GM23338 (cell line): Measurements from ENCODE around the gene ACSBG1. TPM values are rescaled to one million over a fixed set of nuclear protein-coding genes. Genes with fewer than 3 reads are reported as not detected.

Experiments used
- ATAC-seq: fragments of 200-7000 bp; cut with Tn5 transposase; 3 replicates; pipeline ENCODE4 v1.9.1; 2020
- DNase-seq: peaks from one replicate; pipeline ENCODE4 v3.0.0-alpha.2; 2015; ENCODE audit warnings: low spot score
- H2AFZ ChIP-seq: fragments of 200-600 bp; sonication (generic); 2 replicates; pipeline ENCODE4 v1.8.0; 2016; ENCODE audit warnings: antibody characterized with exemption, mild to moderate bottlenecking, moderate library complexity
- H3F3A ChIP-seq: fragments of 200-600 bp; sonication (generic); replicated peaks from 2 replicates; pipeline ENCODE4 v1.8.0; 2017; ENCODE audit warnings: antibody characterized with exemption, mixed run types, low read depth
- H3K27ac ChIP-seq: fragments of 200-600 bp; sonication (generic); 2 replicates; pipeline ENCODE4 v1.6.1; 2016; ENCODE audit warnings: low read depth
- H3K27me3 ChIP-seq: fragments of 200-600 bp; sonication (generic); 2 replicates; pipeline ENCODE4 v1.8.0; 2016; ENCODE audit warnings: mild to moderate bottlenecking, mixed run types, moderate library complexity; ENCODE audit not compliant: insufficient read depth
- H3K36me3 ChIP-seq: fragments of 200-600 bp; sonication (generic); 2 replicates; pipeline ENCODE4 v1.8.0; 2016; ENCODE audit warnings: mild to moderate bottlenecking; ENCODE audit not compliant: insufficient read depth
- H3K4me1 ChIP-seq: fragments of 200-600 bp; sonication (generic); 2 replicates; pipeline ENCODE4 v1.8.0; 2016; ENCODE audit warnings: mild to moderate bottlenecking, moderate library complexity; ENCODE audit not compliant: insufficient read depth
- H3K4me2 ChIP-seq: fragments of 200-600 bp; sonication (generic); 2 replicates; pipeline ENCODE4 v1.7.1; 2017; ENCODE audit warnings: mixed run types
- H3K4me3 ChIP-seq: fragments of 200-600 bp; sonication (generic); 2 replicates; pipeline ENCODE4 v1.6.1; 2016; ENCODE audit warnings: mixed run types
- H3K79me2 ChIP-seq: fragments of 200-600 bp; sonication (generic); replicated peaks from 2 replicates; pipeline ENCODE4 v1.8.0; 2017; ENCODE audit warnings: mild to moderate bottlenecking; ENCODE audit not compliant: insufficient read depth
- H3K9me2 ChIP-seq: fragments of 200-600 bp; sonication (generic); 2 replicates; pipeline ENCODE4 v1.8.0; 2017; ENCODE audit not compliant: insufficient read depth
- H4K20me1 ChIP-seq: fragments of 200-600 bp; sonication (generic); replicated peaks from 2 replicates; pipeline ENCODE4 v1.8.0; 2017; ENCODE audit warnings: mild to moderate bottlenecking; ENCODE audit not compliant: insufficient read depth
- H3K27ac Mint-ChIP-seq: 2 replicates; pipeline ENCODE4 v1.8.0; 2020; ENCODE audit warnings: inconsistent platforms, mild to moderate bottlenecking, moderate library complexity, mixed read lengths
- H3K27me3 Mint-ChIP-seq: 3 replicates; pipeline ENCODE4 v1.8.0; 2022; ENCODE audit warnings: low read depth, mild to moderate bottlenecking, moderate library complexity, mixed read lengths, inconsistent platforms; ENCODE audit not compliant: insufficient read depth, poor library complexity
- H3K36me3 Mint-ChIP-seq: 3 replicates; pipeline ENCODE4 v1.8.0; 2021; ENCODE audit warnings: low read depth, mild to moderate bottlenecking, inconsistent platforms, moderate library complexity, mixed read lengths
- H3K4me1 Mint-ChIP-seq: 3 replicates; pipeline ENCODE4 v1.8.0; 2020; ENCODE audit warnings: mild to moderate bottlenecking, inconsistent platforms, mixed read lengths
- H3K4me3 Mint-ChIP-seq: 3 replicates; pipeline ENCODE4 v1.8.0; 2021; ENCODE audit warnings: moderate library complexity, mild to moderate bottlenecking, inconsistent platforms, mixed read lengths
- H3K9me3 Mint-ChIP-seq: 3 replicates; pipeline ENCODE4 v1.8.0; 2020; ENCODE audit warnings: moderate library complexity, mild to moderate bottlenecking, inconsistent platforms, mixed read lengths
- EZH2 ChIP-seq: fragments of 200-600 bp; sonication (generic); IDR thresholded peaks from one replicate; pipeline ENCODE4 v1.8.0; 2017; ENCODE audit warnings: antibody characterized with exemption, mild to moderate bottlenecking, low read depth; ENCODE audit not compliant: unreplicated experiment
- REST ChIP-seq: IDR thresholded peaks from one replicate; pipeline ENCODE4 v1.6.1; 2018; ENCODE audit warnings: antibody characterized with exemption; ENCODE audit not compliant: unreplicated experiment
- STAT1 ChIP-seq: IDR thresholded peaks from one replicate; pipeline ENCODE4 v1.6.1; 2016; ENCODE audit warnings: antibody characterized with exemption; ENCODE audit not compliant: unreplicated experiment
- ZNF114 ChIP-seq: fragments of 250-450 bp; sonication (Bioruptor Pico); IDR thresholded peaks from 2 replicates; pipeline ENCODE4 v1.5.0; 2020; ENCODE audit warnings: mild to moderate bottlenecking, moderate library complexity
- polyA plus RNA-seq: library from polyadenylated mRNA; unstranded; fragments of >200 nt; fragmentation: Nextera tagmentation; extraction: Ambion mirVana; gene quantifications from 2 replicates; pipeline ENCODE4 v1.2.1, GENCODE V29; 2016
- total RNA-seq: library from RNA; depleted of rRNA; stranded (reverse); fragments of >200 nt; shearing (Covaris generic); gene quantifications from 2 replicates; pipeline ENCODE4 v1.2.3, GENCODE V29; 2014
- TF ChIP-seq, protein P1 (sequence below): fragments of 250-450 bp; sonication (Bioruptor Pico); IDR thresholded peaks from 2 replicates; pipeline ENCODE4 v1.5.0; 2020; ENCODE audit warnings: mild to moderate bottlenecking, moderate library complexity

Gene ACSBG1
- total and polyA plus RNA-seq, 2 experiments from 2014 or later, result 1.9 to 10.0 TPM

DNA sequence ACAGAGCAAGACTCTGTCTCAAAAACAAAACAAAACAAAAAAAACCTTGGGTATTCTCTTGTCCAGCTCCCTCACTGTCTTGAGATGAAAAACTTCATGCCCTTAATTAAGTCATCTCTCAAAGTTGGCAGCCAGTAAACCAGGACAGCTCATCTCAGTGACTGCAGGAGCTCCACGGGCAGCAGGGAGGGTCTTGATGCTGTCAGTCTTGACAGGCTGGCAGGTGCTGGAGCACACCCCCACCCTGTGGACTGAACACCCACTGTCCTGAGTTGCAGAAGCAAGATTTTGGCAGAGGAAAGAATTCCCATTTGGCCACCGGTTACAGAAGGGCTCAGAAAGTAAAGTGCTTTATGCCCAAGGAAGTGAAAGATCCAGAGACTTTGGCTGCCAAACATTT is 38.0 kb upstream of the ACSBG1 start (continued):
- TF ChIP-seq, protein P1, sequence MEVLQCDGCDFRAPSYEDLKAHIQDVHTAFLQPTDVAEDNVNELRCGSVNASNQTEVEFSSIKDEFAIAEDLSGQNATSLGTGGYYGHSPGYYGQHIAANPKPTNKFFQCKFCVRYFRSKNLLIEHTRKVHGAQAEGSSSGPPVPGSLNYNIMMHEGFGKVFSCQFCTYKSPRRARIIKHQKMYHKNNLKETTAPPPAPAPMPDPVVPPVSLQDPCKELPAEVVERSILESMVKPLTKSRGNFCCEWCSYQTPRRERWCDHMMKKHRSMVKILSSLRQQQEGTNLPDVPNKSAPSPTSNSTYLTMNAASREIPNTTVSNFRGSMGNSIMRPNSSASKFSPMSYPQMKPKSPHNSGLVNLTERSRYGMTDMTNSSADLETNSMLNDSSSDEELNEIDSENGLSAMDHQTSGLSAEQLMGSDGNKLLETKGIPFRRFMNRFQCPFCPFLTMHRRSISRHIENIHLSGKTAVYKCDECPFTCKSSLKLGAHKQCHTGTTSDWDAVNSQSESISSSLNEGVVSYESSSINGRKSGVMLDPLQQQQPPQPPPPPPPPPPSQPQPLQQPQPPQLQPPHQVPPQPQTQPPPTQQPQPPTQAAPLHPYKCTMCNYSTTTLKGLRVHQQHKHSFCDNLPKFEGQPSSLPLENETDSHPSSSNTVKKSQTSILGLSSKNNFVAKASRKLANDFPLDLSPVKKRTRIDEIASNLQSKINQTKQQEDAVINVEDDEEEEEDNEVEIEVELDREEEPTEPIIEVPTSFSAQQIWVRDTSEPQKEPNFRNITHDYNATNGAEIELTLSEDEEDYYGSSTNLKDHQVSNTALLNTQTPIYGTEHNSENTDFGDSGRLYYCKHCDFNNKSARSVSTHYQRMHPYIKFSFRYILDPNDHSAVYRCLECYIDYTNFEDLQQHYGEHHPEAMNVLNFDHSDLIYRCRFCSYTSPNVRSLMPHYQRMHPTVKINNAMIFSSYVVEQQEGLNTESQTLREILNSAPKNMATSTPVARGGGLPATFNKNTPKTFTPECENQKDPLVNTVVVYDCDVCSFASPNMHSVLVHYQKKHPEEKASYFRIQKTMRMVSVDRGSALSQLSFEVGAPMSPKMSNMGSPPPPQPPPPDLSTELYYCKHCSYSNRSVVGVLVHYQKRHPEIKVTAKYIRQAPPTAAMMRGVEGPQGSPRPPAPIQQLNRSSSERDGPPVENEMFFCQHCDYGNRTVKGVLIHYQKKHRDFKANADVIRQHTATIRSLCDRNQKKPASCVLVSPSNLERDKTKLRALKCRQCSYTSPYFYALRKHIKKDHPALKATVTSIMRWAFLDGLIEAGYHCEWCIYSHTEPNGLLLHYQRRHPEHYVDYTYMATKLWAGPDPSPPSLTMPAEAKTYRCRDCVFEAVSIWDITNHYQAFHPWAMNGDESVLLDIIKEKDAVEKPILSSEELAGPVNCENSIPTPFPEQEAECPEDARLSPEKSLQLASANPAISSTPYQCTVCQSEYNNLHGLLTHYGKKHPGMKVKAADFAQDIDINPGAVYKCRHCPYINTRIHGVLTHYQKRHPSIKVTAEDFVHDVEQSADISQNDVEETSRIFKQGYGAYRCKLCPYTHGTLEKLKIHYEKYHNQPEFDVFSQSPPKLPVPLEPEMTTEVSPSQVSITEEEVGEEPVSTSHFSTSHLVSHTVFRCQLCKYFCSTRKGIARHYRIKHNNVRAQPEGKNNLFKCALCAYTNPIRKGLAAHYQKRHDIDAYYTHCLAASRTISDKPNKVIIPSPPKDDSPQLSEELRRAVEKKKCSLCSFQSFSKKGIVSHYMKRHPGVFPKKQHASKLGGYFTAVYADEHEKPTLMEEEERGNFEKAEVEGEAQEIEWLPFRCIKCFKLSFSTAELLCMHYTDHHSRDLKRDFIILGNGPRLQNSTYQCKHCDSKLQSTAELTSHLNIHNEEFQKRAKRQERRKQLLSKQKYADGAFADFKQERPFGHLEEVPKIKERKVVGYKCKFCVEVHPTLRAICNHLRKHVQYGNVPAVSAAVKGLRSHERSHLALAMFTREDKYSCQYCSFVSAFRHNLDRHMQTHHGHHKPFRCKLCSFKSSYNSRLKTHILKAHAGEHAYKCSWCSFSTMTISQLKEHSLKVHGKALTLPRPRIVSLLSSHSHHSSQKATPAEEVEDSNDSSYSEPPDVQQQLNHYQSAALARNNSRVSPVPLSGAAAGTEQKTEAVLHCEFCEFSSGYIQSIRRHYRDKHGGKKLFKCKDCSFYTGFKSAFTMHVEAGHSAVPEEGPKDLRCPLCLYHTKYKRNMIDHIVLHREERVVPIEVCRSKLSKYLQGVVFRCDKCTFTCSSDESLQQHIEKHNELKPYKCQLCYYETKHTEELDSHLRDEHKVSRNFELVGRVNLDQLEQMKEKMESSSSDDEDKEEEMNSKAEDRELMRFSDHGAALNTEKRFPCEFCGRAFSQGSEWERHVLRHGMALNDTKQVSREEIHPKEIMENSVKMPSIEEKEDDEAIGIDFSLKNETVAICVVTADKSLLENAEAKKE (CRISPR knock-in tag), result no peak
- no peak for TF ChIP-seq ZNF114 (CRISPR knock-in tag)

DNA sequence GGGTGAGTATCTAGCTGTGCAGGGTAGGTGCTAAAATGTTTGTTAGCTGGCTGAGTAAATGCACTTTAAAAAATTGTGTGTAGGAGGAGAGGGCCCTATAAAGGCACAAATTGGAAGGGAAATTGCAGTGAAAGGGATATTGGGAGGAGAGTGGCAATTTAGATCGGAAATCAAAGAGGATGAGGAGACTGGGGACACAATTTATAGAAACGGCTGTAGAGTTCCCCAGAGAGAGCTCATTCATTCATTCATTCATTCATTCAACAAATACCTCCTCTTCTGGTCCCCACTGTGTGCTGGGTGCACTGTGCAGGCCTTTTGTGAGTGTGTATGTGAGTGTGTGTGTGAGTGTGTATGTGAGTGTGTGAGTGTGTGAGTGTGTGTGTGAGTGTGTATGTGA is 32.4 kb upstream of the ACSBG1 start:
- H3F3A ChIP-seq, result peaks cover 8% of the 10 kb centered on the region; the same call in 1 of the 2 replicates
- no peaks in the 10 kb centered on the region for H3K9me2 ChIP-seq
- H3K4me1 ChIP-seq, result no peaks in the 10 kb centered on the region
- H3K27me3 Mint-ChIP-seq, result peaks cover 19% of the 10 kb centered on the region
- ATAC-seq, result no peak
- TF ChIP-seq ZNF114 (CRISPR knock-in tag), result no peak
- TF ChIP-seq REST, result no peak
- TF ChIP-seq EZH2, result no peak
- no peak for TF ChIP-seq STAT1
- TF ChIP-seq, protein P1 (CRISPR knock-in tag), result no peak
- H3K4me2 ChIP-seq, result no peak overlapping the region
- H3K4me1 Mint-ChIP-seq, result no peaks in the 10 kb centered on the region
- no peaks in the 10 kb centered on the region for H3K36me3 Mint-ChIP-seq
- no peak for DNase-seq
- H4K20me1 ChIP-seq, result no peaks in the 10 kb centered on the region
- H3K4me3 Mint-ChIP-seq, result no peak overlapping the region
- no peak overlapping the region for H2AFZ ChIP-seq
- H3K4me3 ChIP-seq, result no peak overlapping the region
- no peaks in the 10 kb centered on the region for H3K36me3 ChIP-seq
- H3K27ac Mint-ChIP-seq, result no peak overlapping the region
- no peaks in the 10 kb centered on the region for H3K9me3 Mint-ChIP-seq
- no peak overlapping the region for H3K27ac ChIP-seq
- no peaks in the 10 kb centered on the region for H3K79me2 ChIP-seq
- H3K27me3 ChIP-seq, result peaks cover 26% of the 10 kb centered on the region
